ENCODE data around the gene AARSD1. TPM values are rescaled to one million over a fixed set of nuclear protein-coding genes. Genes with fewer than 3 reads are reported as not detected.
"Not testable (repeated sequence)": the region's sequence is repeated elsewhere in the genome, so short reads cannot be mapped to it uniquely, and the experiment has no call there.

Gene AARSD1
- polyA plus RNA-seq, 3 donors = 32.9 to 39.9 (median 37.6) TPM

- no peak overlapping the region for H3K27ac ChIP-seq (ENCODE audit: low read depth, low read length)
- WGBS, 3 donors = 19 to 30% (median 19%) methylated on average over 9 of the region's 9 CpGs
These were observed 35.3 kb downstream of the AARSD1 start for GRCh38 chr17:42928714-42929496.

- no peak overlapping the region for H3K27ac ChIP-seq (ENCODE audit: low read depth, low read length)
- WGBS, 3 donors = 30 to 61% (median 39%) methylated on average over 5 of the region's 5 CpGs
These were observed 39.4 kb downstream of the AARSD1 start for GRCh38 chr17:42924891-42925290.

- H3K27ac ChIP-seq (ENCODE audit: low read depth, low read length) = not testable (repeated sequence)
- 90 to 95% (median 91%) methylated on average over 7 of the region's 7 CpGs for WGBS, 3 donors
These were observed 40.8 kb downstream of the AARSD1 start for GRCh38 chr17:42923472-42923871.

- H3K27ac ChIP-seq (ENCODE audit: low read depth, low read length) = no peak overlapping the region
- 51 to 68% (median 59%) methylated on average over 7 of the region's 7 CpGs for WGBS, 3 donors
These were observed 42.0 kb downstream of the AARSD1 start for GRCh38 chr17:42922294-42922693.

- no peak overlapping the region for H3K27ac ChIP-seq (ENCODE audit: low read depth, low read length)
- 20 to 33% (median 31%) methylated on average over 3 of the region's 3 CpGs for WGBS, 3 donors
These were observed 43.3 kb downstream of the AARSD1 start for GRCh38 chr17:42920922-42921321.

- H3K27ac ChIP-seq (ENCODE audit: low read depth, low read length) = no peak overlapping the region
- WGBS, 3 donors = 69 to 80% (median 74%) methylated on average over 10 of the region's 10 CpGs
These were observed 44.0 kb downstream of the AARSD1 start for GRCh38 chr17:42920106-42920900.

GRCh38 chr17:42919522-42920077 is 44.7 kb downstream of the AARSD1 start:
- 76 to 86% (median 83%) methylated on average over 10 of the region's 10 CpGs for whole genome bisulfite sequencing, 3 donors
- H3K27ac ChIP-seq (ENCODE audit: low read depth, low read length) = not testable (repeated sequence)

- 21 to 69% (median 55%) methylated on average over 3 of the region's 3 CpGs for WGBS, 3 donors
- H3K27ac ChIP-seq (ENCODE audit: low read depth, low read length) = no peak overlapping the region
These were observed 45.2 kb downstream of the AARSD1 start for GRCh38 chr17:42918902-42919521.

- 54 to 81% (median 70%) methylated on average over 8 of the region's 8 CpGs for WGBS, 3 donors
- no peak overlapping the region for H3K27ac ChIP-seq (ENCODE audit: low read depth, low read length)
These were observed 47.0 kb downstream of the AARSD1 start for GRCh38 chr17:42917236-42917603.

- not testable (repeated sequence) for H3K27ac ChIP-seq (ENCODE audit: low read depth, low read length)
- WGBS, 3 donors = 81 to 94% (median 89%) methylated on average over 4 of the region's 4 CpGs
These were observed 47.6 kb downstream of the AARSD1 start for GRCh38 chr17:42916388-42917235.

- not testable (repeated sequence) for H3K27ac ChIP-seq (ENCODE audit: low read depth, low read length)
- 93 to 95% (median 94%) methylated on average over 6 of the region's 6 CpGs for WGBS, 3 donors
These were observed 49.0 kb downstream of the AARSD1 start for GRCh38 chr17:42915288-42915687.

- WGBS, 3 donors = 58 to 81% (median 81%) methylated on average over 3 of the region's 3 CpGs
These were observed 50.2 kb downstream of the AARSD1 start for GRCh38 chr17:42913981-42914617.

GRCh38 chr17:42913522-42913921 is 50.7 kb downstream of the AARSD1 start:
- no peak overlapping the region for H3K27ac ChIP-seq (ENCODE audit: low read depth, low read length)
- 60 to 77% (median 61%) methylated on average over 2 of the region's 2 CpGs for WGBS, 3 donors

More at GRCh38 chr17:42913981-42914617, 50.2 kb downstream of the AARSD1 start:
- H3K27ac ChIP-seq (ENCODE audit: low read depth, low read length) = no peak overlapping the region

- WGBS, 3 donors = 75 to 84% (median 77%) methylated on average over 7 of the region's 7 CpGs
- H3K27ac ChIP-seq (ENCODE audit: low read depth, low read length) = no peak overlapping the region
These were observed 55.2 kb downstream of the AARSD1 start for GRCh38 chr17:42908872-42909700.

- WGBS, 3 donors = 74 to 82% (median 77%) methylated on average over 8 of the region's 8 CpGs
These were observed 57.3 kb downstream of the AARSD1 start for GRCh38 chr17:42906772-42907446.

GRCh38 chr17:42904110-42904469 is 60.2 kb downstream of the AARSD1 start:
- WGBS, 3 donors = 43 to 75% (median 66%) methylated on average over 6 of the region's 6 CpGs

More at GRCh38 chr17:42906772-42907446, 57.3 kb downstream of the AARSD1 start:
- no peak overlapping the region for H3K27ac ChIP-seq (ENCODE audit: low read depth, low read length)

More at GRCh38 chr17:42904110-42904469, 60.2 kb downstream of the AARSD1 start:
- no peak overlapping the region for H3K27ac ChIP-seq (ENCODE audit: low read depth, low read length)
